Skeletal muscle tissue (tissue), 4 donors: ENCODE results near the gene FTH1. TPM values are rescaled to one million over a fixed set of nuclear protein-coding genes. Genes with fewer than 3 reads are reported as not detected.

Source experiments
- H3K27ac ChIP-seq: one replicate; pipeline ENCODE4 v1.7.0; 2013; ENCODE audit warnings: mild to moderate bottlenecking, low read depth, low read length, inconsistent platforms
- H3K27me3 ChIP-seq, 3 donors: one replicate each; pipeline ENCODE4 v1.7.0; 2013; ENCODE audit warnings: low read length in 3 of 3; ENCODE audit not compliant: control insufficient read depth in 3 of 3, insufficient read depth in 3 of 3
- H3K36me3 ChIP-seq, 3 donors: one replicate each; pipeline ENCODE4 v1.7.0; 2013; ENCODE audit warnings: low read length in 3 of 3; ENCODE audit not compliant: control insufficient read depth in 3 of 3, insufficient read depth in 3 of 3
- H3K4me1 ChIP-seq, 3 donors: one replicate each; pipeline ENCODE4 v1.7.0; 2013; ENCODE audit warnings: low read length in 3 of 3, mild to moderate bottlenecking in 3 of 3; ENCODE audit not compliant: control insufficient read depth in 3 of 3, insufficient read depth in 3 of 3
- H3K4me3 ChIP-seq, 3 donors: one replicate each; pipeline ENCODE4 v1.7.0; 2013; ENCODE audit warnings: low read length in 3 of 3
- H3K9ac ChIP-seq, 3 donors: one replicate each; pipeline ENCODE4 v1.7.0; 2013; ENCODE audit warnings: low read length in 3 of 3, mild to moderate bottlenecking in 3 of 3, moderate library complexity in 2 of 3, low read depth in 1 of 3
- H3K9me3 ChIP-seq, 3 donors: one replicate each; pipeline ENCODE4 v1.7.0; 2013; ENCODE audit warnings: low read length in 3 of 3; ENCODE audit not compliant: control insufficient read depth in 3 of 3
- total RNA-seq: library from RNA; depleted of rRNA; stranded (reverse); fragments of >200 nt; gene quantifications from one replicate; pipeline ENCODE4 v1.2.3, GENCODE V29; 2014
- donor health status: Osteomylitis.

The FTH1 gene
- total RNA-seq, 1 donor from 2014 or later: 276 TPM

DNA sequence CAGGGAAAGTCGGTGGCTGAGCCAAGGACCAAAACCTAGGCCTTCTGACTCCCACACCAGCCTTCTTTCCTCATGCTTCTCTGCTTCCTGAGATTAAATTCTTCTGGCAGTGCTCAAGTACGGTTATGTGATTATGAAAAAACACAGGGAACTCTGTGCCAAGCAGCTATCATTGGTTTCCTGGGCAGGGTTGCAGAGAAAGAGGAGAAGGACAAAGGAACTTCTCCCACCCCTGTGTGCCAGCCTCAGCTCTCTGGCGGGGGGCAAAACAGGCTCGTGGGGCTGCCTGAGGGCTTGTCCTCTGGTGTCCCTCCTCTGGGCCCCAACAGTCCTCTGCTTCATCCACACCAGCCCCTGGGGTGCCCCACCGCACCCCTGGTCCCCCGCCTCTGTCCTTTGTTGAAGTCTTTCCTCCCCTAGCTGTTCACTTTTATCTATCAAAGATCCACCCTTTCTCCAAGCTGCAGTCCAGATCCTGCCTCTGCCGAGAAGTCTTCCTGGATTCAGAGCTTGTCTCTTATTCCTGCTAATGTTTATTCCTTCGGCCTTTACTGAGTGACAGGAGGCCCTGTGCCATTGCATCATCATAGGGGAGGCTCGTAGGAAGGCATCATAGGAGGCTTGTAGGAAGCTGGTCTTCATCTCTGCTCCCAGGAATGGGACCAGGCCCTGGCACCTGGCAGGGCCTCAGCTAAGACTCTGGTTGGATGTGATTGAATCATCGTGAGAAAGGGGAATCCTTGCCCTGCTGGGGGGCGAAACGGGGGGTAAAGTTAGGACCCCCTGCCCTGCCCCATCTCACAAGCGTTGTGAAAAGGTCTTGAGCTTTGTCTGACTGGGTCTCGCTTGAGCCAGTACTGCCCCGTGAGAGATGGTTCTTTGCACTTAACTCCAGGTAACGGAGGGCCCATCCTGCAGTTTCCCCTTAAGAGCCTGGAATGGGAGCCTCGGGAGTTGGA, 11.5 kb upstream of the FTH1 start:
- Histone ChIP-seq H3K9me3 (no peaks in the 10 kb centered on the region), H3K4me1 (peaks cover 8 to 24% (median 14%) of the 10 kb centered on the region in 3 donors), H3K9ac (peak overlapping the region in 2 of 3 donors; percentile 6 to 20), H3K27me3 (no peaks in the 10 kb centered on the region), H3K4me3 (no peak overlapping the region), H3K27ac (no peak overlapping the region), H3K36me3 (no peaks in the 10 kb centered on the region)

DNA sequence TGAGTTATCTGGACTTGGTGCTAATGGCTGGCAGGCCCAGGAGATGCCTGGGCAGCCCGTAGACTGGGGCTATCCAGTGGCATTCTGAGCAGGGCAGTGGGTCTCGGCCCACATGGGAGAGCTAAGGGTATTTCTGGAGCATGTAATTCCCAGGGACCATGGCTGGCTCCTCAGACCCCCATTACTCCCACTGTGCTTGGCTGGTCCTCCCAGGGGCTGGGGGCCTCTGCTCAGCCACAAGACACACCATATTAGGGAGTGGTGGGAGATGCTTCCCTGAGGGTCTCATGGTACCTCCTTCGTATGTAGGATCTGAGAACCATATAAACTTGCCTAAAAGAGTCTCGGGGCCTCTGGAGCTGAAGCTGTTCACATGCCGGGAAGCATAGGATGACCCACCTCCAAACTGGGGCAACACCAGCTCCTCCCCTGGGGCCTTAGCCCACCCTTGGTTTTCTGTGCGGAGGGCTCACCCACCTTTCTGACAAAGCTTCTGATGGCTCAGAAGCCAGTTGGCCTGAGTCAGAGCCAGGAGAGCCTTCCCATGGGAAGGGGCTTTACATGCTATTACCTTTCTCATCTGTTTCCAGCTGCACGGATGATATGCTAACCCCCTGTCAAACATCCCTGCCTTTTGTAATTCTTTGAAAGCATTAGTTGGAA, 9.5 kb upstream of the FTH1 start:
- no peak overlapping the region for H3K9ac ChIP-seq
- no peaks in the 10 kb centered on the region for H3K9me3 ChIP-seq
- no peaks in the 10 kb centered on the region for H3K27me3 ChIP-seq
- H3K4me1 ChIP-seq: peaks cover 29 to 44% (median 34%) of the 10 kb centered on the region in 3 donors
- H3K36me3 ChIP-seq: no peaks in the 10 kb centered on the region
- no peak overlapping the region for H3K27ac ChIP-seq
- no peak overlapping the region for H3K4me3 ChIP-seq

GRCh38 chr11:61976420-61976800, 9.0 kb upstream of the FTH1 start:
- Histone ChIP-seq H3K9ac (no peak overlapping the region), H3K36me3 (no peaks in the 10 kb centered on the region), H3K9me3 (no peaks in the 10 kb centered on the region), H3K4me3 (no peak overlapping the region), H3K27ac (no peak overlapping the region), H3K27me3 (no peaks in the 10 kb centered on the region), H3K4me1 (peaks cover 33 to 47% (median 37%) of the 10 kb centered on the region in 3 donors)

- Histone ChIP-seq H3K4me3 (no peak overlapping the region), H3K27me3 (no peaks in the 10 kb centered on the region), H3K9me3 (no peaks in the 10 kb centered on the region), H3K27ac (no peak overlapping the region), H3K4me1 (peaks cover 39 to 53% (median 43%) of the 10 kb centered on the region in 3 donors), H3K9ac (no peak overlapping the region), H3K36me3 (no peaks in the 10 kb centered on the region)
These were observed 8.4 kb upstream of the FTH1 start for GRCh38 chr11:61975638-61976419.

DNA sequence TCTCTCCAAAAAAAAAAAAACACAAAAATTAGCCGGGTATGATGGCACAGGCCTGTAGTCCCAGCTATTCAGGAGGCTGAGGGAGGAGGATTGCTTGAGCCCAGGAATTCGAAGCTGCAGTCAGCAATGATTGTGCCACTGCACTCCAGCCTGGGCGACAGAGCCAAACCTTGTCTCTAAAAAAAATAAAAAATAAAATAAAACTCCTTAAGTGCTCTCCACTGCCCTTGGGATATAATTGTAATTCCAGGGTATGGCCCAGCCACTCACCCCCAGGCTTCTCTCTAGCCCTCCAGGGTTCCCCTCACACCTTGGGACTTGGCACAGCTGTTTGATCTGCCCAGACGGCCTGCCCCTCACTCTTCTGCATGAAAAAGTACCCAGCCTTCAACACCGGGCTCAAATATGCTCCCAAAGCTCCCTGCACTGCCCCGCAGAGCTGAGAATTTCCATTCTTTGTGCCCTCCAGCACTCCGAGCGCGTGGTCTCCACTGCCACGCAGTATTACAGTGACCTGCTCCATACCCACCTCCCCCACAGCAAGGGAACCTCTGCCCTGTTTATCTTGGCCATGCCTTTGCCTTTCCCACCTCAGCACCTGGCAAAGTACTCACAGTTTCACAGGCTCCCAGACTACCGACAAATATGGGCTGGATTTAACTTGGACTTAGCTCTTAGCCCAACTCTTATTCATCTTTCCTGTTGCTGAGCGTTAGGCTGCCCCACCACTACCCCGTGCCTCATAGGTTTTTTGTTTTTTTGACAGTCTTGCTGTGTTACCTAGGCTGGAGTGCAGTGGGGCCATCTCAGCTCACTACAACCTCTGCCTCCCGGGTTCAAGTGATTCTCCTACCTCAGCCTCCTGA, 7.6 kb upstream of the FTH1 start:
- H3K36me3 ChIP-seq: no peaks in the 10 kb centered on the region
- peaks cover 41 to 57% (median 45%) of the 10 kb centered on the region in 3 donors for H3K4me1 ChIP-seq
- no peak overlapping the region for H3K27ac ChIP-seq
- H3K27me3 ChIP-seq: no peaks in the 10 kb centered on the region
- H3K9me3 ChIP-seq: no peaks in the 10 kb centered on the region
- no peak overlapping the region for H3K9ac ChIP-seq
- H3K4me3 ChIP-seq: no peak overlapping the region

DNA sequence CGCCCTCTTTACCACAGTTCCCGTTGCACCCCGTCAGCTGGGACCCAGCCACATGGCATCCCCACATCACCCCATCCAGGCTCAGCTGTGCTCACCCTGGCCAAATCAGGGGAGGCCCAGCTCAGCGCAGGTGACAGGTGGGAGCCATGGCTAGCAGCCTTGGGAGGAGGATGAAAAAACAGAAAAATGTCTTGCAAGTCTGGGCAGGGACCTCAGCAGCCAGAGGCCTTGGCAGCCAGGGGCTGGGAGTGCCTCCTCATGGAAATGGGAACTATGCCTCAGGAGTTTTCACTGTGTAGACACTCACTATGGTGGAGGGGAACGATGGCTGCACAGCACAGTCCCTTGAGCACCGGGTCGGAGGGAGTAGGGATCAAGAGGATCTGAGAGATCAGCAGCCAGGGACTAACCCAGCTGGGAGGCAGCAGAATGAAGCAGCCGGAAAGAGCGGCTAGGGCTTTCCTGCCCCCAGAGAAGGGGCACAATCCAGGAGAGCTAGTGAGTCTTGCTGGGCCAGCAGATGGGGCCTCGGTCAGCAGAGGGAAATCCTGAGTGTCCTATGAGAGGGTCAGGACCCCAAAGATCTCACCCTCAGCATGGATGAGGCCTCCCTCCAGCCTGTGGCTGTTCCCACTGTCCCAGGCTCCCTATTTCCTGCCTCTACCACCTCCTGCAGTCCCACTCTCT, 6.2 kb upstream of the FTH1 start:
- Histone ChIP-seq H3K27me3 (no peaks in the 10 kb centered on the region), H3K27ac (peak overlapping the region; percentile 87), H3K9ac (peak overlapping the region in 1 of 3 donors; percentile 17), H3K4me1 (peaks cover 40 to 61% (median 48%) of the 10 kb centered on the region in 3 donors), H3K4me3 (no peak overlapping the region), H3K9me3 (no peaks in the 10 kb centered on the region), H3K36me3 (no peaks in the 10 kb centered on the region)

GRCh38 chr11:61972672-61973475, 5.4 kb upstream of the FTH1 start:
- no peaks in the 10 kb centered on the region for H3K36me3 ChIP-seq
- H3K4me1 ChIP-seq: peaks cover 44 to 62% (median 52%) of the 10 kb centered on the region in 3 donors

GRCh38 chr11:61972112-61972671, 4.8 kb upstream of the FTH1 start:
- H3K9ac ChIP-seq: peak overlapping the region in 2 of 3 donors; percentile 0 to 50
- peak overlapping the region; percentile 3 to 31 (median 27) for H3K4me3 ChIP-seq
- no peaks in the 10 kb centered on the region for H3K36me3 ChIP-seq
- H3K9me3 ChIP-seq: no peaks in the 10 kb centered on the region
- H3K4me1 ChIP-seq: peaks cover 44 to 62% (median 52%) of the 10 kb centered on the region in 3 donors
- H3K27ac ChIP-seq: peak overlapping the region; percentile 87
- no peaks in the 10 kb centered on the region for H3K27me3 ChIP-seq

More at GRCh38 chr11:61972672-61973475, 5.4 kb upstream of the FTH1 start:
- Histone ChIP-seq H3K9me3 (no peaks in the 10 kb centered on the region), H3K27ac (peak overlapping the region; percentile 87), H3K4me3 (peak overlapping the region in 2 of 3 donors; percentile 3 to 27), H3K27me3 (no peaks in the 10 kb centered on the region), H3K9ac (peak overlapping the region in 2 of 3 donors; percentile 17 to 50)
